A549 (cell line): Measurements from ENCODE around the gene OR9A2.

Source experiments
- HOXB5 ChIP-seq: fragments of 250-450 bp; sonication (Bioruptor Pico); IDR thresholded peaks from 2 replicates; pipeline ENCODE4 v1.5.0; 2020; ENCODE audit warnings: mild to moderate bottlenecking, moderate library complexity
- KDM1A ChIP-seq: fragments of 200-600 bp; sonication (generic); IDR thresholded peaks from 2 replicates; pipeline ENCODE4 v1.6.1; 2016; ENCODE audit warnings: low read depth, mild to moderate bottlenecking
- MAFK ChIP-seq: fragments of 450-650 bp; IDR thresholded peaks from 2 replicates; pipeline ENCODE4 v1.6.1; 2014; ENCODE audit not compliant: partially characterized antibody
- POLR2A ChIP-seq: IDR thresholded peaks from 2 replicates; pipeline ENCODE4 v1.6.1; 2012; ENCODE audit warnings: mild to moderate bottlenecking, low read length
- RAD21 ChIP-seq, 2 experiments: fragments of >200 bp in 1 of 2; sonication (Bioruptor Twin) in 1 of 2; formaldehyde crosslinking in 1 of 2; IDR thresholded peaks in 1 of 2; conservative IDR thresholded peaks in 1 of 2; 2 replicates in 1 of 2; 3 replicates in 1 of 2; pipeline ENCODE4 v1.6.1; 2012 to 2018; ENCODE audit warnings: inconsistent platforms in 1 of 2
- RCOR1 ChIP-seq: fragments of 150-350 bp; IDR thresholded peaks from 2 replicates; pipeline ENCODE4 v1.6.1; 2014; ENCODE audit warnings: antibody characterized with exemption, low read length, low read depth
- RFX5 ChIP-seq: fragments of 450-650 bp; IDR thresholded peaks from 2 replicates; pipeline ENCODE4 v1.7.1; 2014; ENCODE audit warnings: antibody characterized with exemption, mild to moderate bottlenecking, moderate library complexity
- TF ChIP-seq, protein P1 (sequence below): fragments of >200 bp; sonication (Bioruptor Twin); formaldehyde crosslinking; IDR thresholded peaks from 3 replicates; pipeline ENCODE4 v1.5.1; 2016

DNA sequence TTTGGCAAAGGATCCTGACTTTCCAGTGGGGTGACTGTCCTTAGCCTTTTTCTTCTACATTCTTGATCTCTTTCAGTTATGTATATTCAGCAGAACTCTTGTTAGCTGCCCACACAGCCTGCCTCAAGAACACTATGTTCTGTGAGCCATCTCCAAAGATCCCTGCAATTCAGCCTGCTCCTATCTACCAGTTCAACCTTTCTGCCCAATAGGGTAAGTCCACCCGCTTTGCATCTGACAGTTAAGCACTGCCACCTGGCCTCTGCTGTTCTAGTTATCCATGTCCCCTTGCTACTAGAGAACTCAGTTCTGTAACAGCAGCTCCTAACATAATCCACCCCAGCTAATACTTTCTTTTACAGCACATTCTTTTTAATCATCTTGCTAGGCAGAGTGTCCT is 13.5 kb downstream of the OR9A2 start:
- TF ChIP-seq, protein P1, sequence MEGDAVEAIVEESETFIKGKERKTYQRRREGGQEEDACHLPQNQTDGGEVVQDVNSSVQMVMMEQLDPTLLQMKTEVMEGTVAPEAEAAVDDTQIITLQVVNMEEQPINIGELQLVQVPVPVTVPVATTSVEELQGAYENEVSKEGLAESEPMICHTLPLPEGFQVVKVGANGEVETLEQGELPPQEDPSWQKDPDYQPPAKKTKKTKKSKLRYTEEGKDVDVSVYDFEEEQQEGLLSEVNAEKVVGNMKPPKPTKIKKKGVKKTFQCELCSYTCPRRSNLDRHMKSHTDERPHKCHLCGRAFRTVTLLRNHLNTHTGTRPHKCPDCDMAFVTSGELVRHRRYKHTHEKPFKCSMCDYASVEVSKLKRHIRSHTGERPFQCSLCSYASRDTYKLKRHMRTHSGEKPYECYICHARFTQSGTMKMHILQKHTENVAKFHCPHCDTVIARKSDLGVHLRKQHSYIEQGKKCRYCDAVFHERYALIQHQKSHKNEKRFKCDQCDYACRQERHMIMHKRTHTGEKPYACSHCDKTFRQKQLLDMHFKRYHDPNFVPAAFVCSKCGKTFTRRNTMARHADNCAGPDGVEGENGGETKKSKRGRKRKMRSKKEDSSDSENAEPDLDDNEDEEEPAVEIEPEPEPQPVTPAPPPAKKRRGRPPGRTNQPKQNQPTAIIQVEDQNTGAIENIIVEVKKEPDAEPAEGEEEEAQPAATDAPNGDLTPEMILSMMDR: no peak
- TF ChIP-seq KDM1A (no peak), RAD21 (conservative IDR thresholded peaks at IDR 0.05 in 1 of 2, IDR thresholded peaks at IDR 0.05 in 1 of 2) (no peak), HOXB5 (CRISPR knock-in tag) (no peak), MAFK (no peak), POLR2A (no peak), RFX5 (no peak), RCOR1 (no peak)
